GM12878 (cell line): Measurements from ENCODE around the gene C1orf35.

Experiments used
- ATF2 ChIP-seq: IDR thresholded peaks from 2 replicates; pipeline ENCODE4 v1.6.1; 2012; ENCODE audit warnings: low read length, inconsistent platforms
- ATF3 ChIP-seq: IDR thresholded peaks from 2 replicates; pipeline ENCODE4 v1.6.1; 2011; ENCODE audit warnings: low read depth, mild to moderate bottlenecking, low read length, moderate library complexity, borderline replicate concordance; ENCODE audit errors: extremely low read depth
- CEBPB ChIP-seq, 2 experiments: fragments of 150-350 bp in 1 of 2; IDR thresholded peaks; 2 replicates each; pipeline ENCODE4 v1.6.1; 2012 to 2014; ENCODE audit warnings: low read depth in 2 of 2, low read length in 2 of 2, borderline replicate concordance in 1 of 2, inconsistent platforms in 1 of 2
- CTCF ChIP-seq, 3 experiments: IDR thresholded peaks in 2 of 3; conservative IDR thresholded peaks in 1 of 3; 2 replicates each; pipeline ENCODE4 v1.5.1; 2011; ENCODE audit warnings: low read depth in 3 of 3, low read length in 3 of 3, mild to moderate bottlenecking in 3 of 3, control low read depth in 2 of 3, moderate library complexity in 2 of 3, inconsistent platforms in 1 of 3, mixed read lengths in 1 of 3; ENCODE audit not compliant: control insufficient read depth in 2 of 3, insufficient read depth in 1 of 3; ENCODE audit errors: extremely low read depth in 1 of 3
- EP300 ChIP-seq, 2 experiments: fragments of 150-350 bp in 1 of 2; IDR thresholded peaks; 2 replicates each; pipeline ENCODE4 v1.6.1; 2011 to 2012; ENCODE audit warnings: low read depth in 2 of 2, low read length in 2 of 2, borderline replicate concordance in 1 of 2, improper control_type of control experiment in 1 of 2, inconsistent platforms in 1 of 2; ENCODE audit not compliant: control insufficient read depth in 1 of 2
- ESRRA ChIP-seq: IDR thresholded peaks from 2 replicates; pipeline ENCODE4 v1.6.1; 2012; ENCODE audit warnings: mild to moderate bottlenecking, low read length, improper control_type of control experiment
- FOXM1 ChIP-seq: IDR thresholded peaks from 2 replicates; pipeline ENCODE4 v1.6.1; 2012; ENCODE audit warnings: low read depth, mild to moderate bottlenecking, inconsistent platforms, low read length, moderate library complexity
- HDAC2 ChIP-seq: fragments of 200-600 bp; sonication (generic); IDR thresholded peaks from 2 replicates; pipeline ENCODE4 v1.6.1; 2017
- POLR2A ChIP-seq: IDR thresholded peaks from 2 replicates; pipeline ENCODE4 v1.6.1; 2011; ENCODE audit warnings: low read depth, mild to moderate bottlenecking, low read length
- POLR2AphosphoS5 ChIP-seq: IDR thresholded peaks from 2 replicates; pipeline ENCODE4 v1.6.1; 2011; ENCODE audit warnings: mild to moderate bottlenecking, low read length, inconsistent platforms
- POU2F2 ChIP-seq: IDR thresholded peaks from 3 replicates; pipeline ENCODE4 v1.6.1; 2011; ENCODE audit warnings: low read depth, mild to moderate bottlenecking, low read length, borderline replicate concordance
- SIN3A ChIP-seq: IDR thresholded peaks from 2 replicates; pipeline ENCODE4 v1.6.1; 2012; ENCODE audit warnings: low read depth, low read length, improper control_type of control experiment
- SP1 ChIP-seq: IDR thresholded peaks from one replicate; pipeline ENCODE4 v1.6.1; 2011; ENCODE audit warnings: low read depth, low read length

- no peak for TF ChIP-seq POLR2AphosphoS5
- TF ChIP-seq SP1: no peak
- TF ChIP-seq ATF2: no peak
- no peak for TF ChIP-seq HDAC2
- no peak for TF ChIP-seq ESRRA
- no peak for TF ChIP-seq CEBPB (IDR thresholded peaks at IDR 0.05; ENCODE audit: borderline replicate concordance in 1 of 2, low read depth in 2 of 2, low read length in 2 of 2)
- TF ChIP-seq POLR2A: no peak
- no peak for TF ChIP-seq EP300 (IDR thresholded peaks at IDR 0.05; ENCODE audit: borderline replicate concordance in 1 of 2, control insufficient read depth in 1 of 2, low read depth in 2 of 2, low read length in 2 of 2)
- no peak for TF ChIP-seq POU2F2
- TF ChIP-seq ATF3: no peak
- TF ChIP-seq FOXM1: no peak
- no peak for TF ChIP-seq CTCF (IDR thresholded peaks at IDR 0.05 in 2 of 3, conservative IDR thresholded peaks at IDR 0.05 in 1 of 3; ENCODE audit: control insufficient read depth in 2 of 3, extremely low read depth in 1 of 3, insufficient read depth in 1 of 3, low read depth in 3 of 3, low read length in 3 of 3)
- TF ChIP-seq SIN3A: no peak
Observed at GRCh38 chr1:228105996-228106799, 3.1 kb upstream of the C1orf35 start.
